Measurements from ENCODE around the gene SPSB1.
"Not testable (repeated sequence)": the region's sequence is repeated elsewhere in the genome, so short reads cannot be mapped to it uniquely, and the experiment has no call there.

The SPSB1 gene

DNA sequence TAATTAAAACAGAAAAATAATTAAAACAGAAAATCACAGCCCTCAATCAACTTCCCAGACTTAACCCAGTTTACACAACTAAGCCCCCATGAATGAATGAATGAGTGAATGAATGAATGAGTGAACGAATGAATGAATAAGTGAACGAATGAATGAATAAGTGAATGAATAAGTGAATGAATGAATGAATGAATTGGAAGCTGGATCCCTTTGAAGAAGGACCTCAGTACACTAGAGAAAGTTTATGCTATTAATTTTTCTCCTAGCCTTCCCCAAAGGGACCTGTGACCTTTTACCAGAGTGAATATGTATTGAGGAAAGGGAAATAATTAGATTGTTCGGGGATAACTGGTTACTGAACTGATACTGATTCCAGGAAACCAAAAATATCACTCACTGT is 5.6 kb downstream of the SPSB1 start:
- in situ Hi-C loops (cut with MboI; ENCODE audit: low sequenced_read_pairs), result no loop called here

GRCh38 chr1:9299571-9300541 is 7.2 kb downstream of the SPSB1 start:
- in situ Hi-C loops (cut with MboI; ENCODE audit: low sequenced_read_pairs), result not testable (repeated sequence)

DNA sequence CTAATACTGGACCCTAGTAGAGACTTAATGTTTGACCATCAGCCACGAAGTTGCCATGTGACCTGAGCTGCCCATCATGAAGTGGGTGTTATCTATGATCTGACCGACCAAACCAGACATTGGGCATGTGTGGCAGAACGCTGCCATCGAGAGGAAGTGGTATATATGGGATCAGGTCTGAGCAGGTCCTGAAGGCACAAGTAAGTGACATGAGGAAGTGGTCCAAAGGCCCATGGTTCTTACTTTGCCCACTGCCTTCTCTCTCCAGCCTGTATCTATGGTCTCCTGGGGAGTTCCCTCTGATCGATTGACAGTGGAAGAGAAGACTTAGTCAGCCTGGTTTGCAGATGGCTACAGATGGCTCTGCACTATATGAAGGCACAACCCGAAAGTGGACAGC is 7.9 kb downstream of the SPSB1 start:
- in situ Hi-C loops (cut with MboI; ENCODE audit: low sequenced_read_pairs), result no loop called here

- in situ Hi-C loops (cut with MboI; ENCODE audit: low sequenced_read_pairs), result no loop called here
Observed at GRCh38 chr1:9302745-9303524, 10.2 kb downstream of the SPSB1 start.

DNA sequence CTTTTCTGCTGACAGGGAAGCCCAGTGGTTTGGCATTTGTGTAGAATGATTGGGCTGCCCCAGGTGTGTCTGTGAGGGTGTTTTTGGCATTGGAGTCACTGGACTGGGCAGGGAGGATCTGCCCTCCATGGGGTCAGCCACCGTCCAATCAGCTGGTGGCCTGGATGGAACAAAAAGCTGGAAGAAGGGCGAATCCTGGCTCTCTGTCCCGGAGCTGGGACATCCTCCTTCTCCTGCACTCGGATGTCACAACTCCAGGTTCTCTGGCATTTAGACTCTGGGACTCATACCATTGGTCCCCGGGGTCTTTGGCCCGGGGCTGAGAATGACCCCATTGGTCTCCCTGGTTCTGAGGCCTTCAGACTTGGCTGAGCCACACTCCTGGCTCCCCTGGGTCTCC is 11.2 kb downstream of the SPSB1 start:
- in situ Hi-C loops (cut with MboI; ENCODE audit: low sequenced_read_pairs), result no loop called here

DNA sequence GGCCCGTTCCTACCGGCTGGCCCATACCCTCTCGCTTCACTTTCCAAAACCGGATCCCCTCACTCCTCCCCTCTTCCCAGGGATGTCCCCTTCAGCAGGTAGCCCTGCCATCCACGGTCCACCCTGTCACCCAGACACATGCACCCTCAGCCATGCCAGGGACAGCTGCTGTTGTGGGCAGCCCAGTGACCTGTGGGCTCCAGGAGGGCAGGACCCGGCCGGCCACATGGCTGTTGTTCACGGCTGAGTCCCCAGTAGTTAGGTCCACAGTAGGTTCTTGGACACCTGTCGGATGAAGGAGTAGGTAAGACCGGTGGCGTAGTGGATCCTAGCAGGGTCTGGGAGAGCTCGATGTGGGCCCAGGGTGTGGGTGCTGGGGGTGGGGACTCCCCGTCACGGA is 12.5 kb downstream of the SPSB1 start:
- in situ Hi-C loops (cut with MboI; ENCODE audit: low sequenced_read_pairs), result no loop called here

GRCh38 chr1:9306006-9306405 is 13.3 kb downstream of the SPSB1 start:
- in situ Hi-C loops (cut with MboI; ENCODE audit: low sequenced_read_pairs), result no loop called here

- in situ Hi-C loops (cut with MboI; ENCODE audit: low sequenced_read_pairs), result no loop called here
Observed at GRCh38 chr1:9307303-9307702, 14.6 kb downstream of the SPSB1 start.

- in situ Hi-C loops (cut with MboI; ENCODE audit: low sequenced_read_pairs), result no loop called here
Observed at GRCh38 chr1:9308236-9308785, 15.6 kb downstream of the SPSB1 start.

- in situ Hi-C loops (cut with MboI; ENCODE audit: low sequenced_read_pairs), result no loop called here
Observed at GRCh38 chr1:9309080-9309479, 16.4 kb downstream of the SPSB1 start.

- in situ Hi-C loops (cut with MboI; ENCODE audit: low sequenced_read_pairs), result no loop called here
Observed at GRCh38 chr1:9309991-9310390, 17.3 kb downstream of the SPSB1 start.

- in situ Hi-C loops (cut with MboI; ENCODE audit: low sequenced_read_pairs), result no loop called here
Observed at GRCh38 chr1:9311029-9311428, 18.3 kb downstream of the SPSB1 start.

DNA sequence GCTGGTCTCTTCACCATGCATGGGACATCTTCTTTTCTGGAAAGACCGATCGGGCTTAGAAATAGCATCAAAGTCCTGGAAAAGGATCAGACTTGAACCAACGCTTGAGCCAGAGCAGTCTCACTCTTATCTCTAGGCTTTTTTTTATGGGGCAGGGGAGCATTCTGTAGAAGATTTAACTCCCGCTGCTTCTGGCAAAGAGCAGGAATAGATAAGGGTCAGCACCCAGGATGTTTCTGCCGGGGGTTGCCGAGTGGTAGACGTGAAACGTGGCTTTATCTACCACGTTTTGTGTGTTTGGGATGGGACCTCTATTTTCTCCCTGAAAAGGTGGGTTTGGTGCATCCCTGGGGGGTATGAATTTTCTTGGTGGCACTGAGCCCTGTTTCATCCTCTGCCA is 18.8 kb downstream of the SPSB1 start:
- in situ Hi-C loops (cut with MboI; ENCODE audit: low sequenced_read_pairs), result no loop called here

DNA sequence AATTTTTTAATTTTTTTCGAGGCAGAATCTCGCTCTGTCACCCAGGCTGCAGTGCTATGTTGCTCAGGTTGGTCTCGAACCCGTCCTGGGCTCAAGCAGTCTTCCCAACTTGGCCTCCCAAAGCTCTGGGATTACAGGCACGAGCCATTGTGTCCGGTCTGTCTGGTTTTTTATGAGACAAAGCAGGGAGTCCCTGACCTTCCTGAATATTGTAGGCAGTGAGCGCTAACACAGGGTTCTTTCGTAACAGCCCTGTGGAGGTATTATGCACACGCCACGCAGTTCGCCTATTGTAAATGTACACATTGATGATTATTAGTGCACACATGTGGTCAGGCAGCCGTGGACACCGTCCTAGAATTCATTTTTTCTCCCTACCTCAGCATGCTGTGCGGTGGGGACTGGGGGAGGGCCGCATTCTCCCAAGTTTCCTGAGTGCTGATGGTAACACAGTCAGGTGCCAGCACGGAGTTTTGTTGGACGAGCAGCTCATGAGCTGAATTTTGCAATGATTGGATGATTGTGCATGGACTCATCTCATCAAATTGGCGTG is 19.6 kb downstream of the SPSB1 start:
- in situ Hi-C loops (cut with MboI; ENCODE audit: low sequenced_read_pairs), result no loop called here

DNA sequence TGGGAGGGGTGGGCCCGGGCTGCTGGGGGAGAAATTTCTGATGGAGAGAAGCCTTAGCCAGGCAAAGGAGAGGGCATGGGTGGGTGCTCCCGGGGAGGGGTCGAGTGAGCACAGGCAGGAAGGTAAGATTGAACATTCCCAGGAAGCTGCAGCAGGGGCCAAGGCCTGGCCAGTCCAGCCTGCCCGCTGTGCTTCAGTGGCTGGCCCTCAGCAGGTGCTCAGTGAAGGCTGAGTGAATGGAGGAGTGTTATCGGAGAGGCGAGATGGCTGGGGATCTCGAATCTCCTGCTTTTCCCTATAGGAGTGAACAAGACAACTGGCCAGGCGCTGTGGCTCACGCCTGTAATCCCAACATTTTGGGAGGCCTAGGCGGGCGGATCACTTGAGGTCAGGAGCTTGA is 20.9 kb downstream of the SPSB1 start:
- in situ Hi-C loops (cut with MboI; ENCODE audit: low sequenced_read_pairs), result no loop called here

GRCh38 chr1:9314111-9314510 is 21.4 kb downstream of the SPSB1 start:
- in situ Hi-C loops (cut with MboI; ENCODE audit: low sequenced_read_pairs), result no loop called here

GRCh38 chr1:9314711-9315379 is 22.2 kb downstream of the SPSB1 start:
- in situ Hi-C loops (cut with MboI; ENCODE audit: low sequenced_read_pairs), result no loop called here

GRCh38 chr1:9315411-9316079 is 22.9 kb downstream of the SPSB1 start:
- in situ Hi-C loops (cut with MboI; ENCODE audit: low sequenced_read_pairs), result no loop called here

DNA sequence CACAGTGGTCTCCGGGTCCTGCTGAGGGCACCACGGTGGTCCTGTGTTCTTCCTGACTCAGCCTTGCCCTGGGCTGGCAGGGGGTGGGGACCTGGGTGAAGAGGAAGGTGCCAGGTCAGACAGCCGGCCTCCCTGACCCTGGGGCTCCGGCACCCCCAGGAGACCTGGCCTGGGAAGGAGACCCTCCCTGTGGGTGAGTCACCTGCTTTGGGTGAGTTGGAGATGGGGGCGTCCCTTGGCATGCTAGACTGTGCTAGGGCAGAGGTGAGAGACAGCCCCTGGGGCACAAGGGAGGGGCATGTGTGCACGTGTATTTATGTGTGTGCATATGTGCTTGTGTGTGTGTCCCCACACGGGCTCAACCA is 23.4 kb downstream of the SPSB1 start:
- in situ Hi-C loops (cut with MboI; ENCODE audit: low sequenced_read_pairs), result no loop called here

DNA sequence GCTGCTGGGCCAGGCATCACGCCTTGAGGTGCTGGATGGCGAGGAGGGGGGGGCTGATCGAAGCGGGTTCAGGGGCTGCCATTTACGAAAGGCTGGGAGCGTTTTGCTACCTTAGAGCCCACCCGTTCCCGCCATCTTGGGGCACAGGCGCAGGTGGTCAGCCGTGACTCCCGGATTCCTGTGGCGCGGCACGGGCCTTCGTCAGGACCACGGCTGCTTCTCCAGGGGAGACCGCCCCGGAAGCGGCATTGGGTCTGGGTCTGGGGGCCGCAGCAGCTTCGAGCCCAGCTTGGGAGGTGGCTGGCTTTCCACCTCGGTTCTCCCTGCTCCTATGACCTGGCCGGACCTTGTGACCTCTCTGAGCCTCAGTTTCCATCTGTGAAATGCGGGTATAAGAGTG is 23.8 kb downstream of the SPSB1 start:
- in situ Hi-C loops (cut with MboI; ENCODE audit: low sequenced_read_pairs), result no loop called here

Data from HL-60/S4 treated with phorbol 12-myristate 13-acetate at 8.2 ng/mL for 4 days and 3 days (cell line).